ENCODE measurements around the gene SLC24A4.

- TF ChIP-seq CTCF (IDR thresholded peaks at IDR 0.05), result no peak
- TF ChIP-seq POLR2A (IDR thresholded peaks at IDR 0.05), result no peak
These were observed 168.8 kb downstream of the SLC24A4 start for GRCh38 chr14:92491782-92492181.

Data from vagina (tissue), 2 donors.